Gastroesophageal sphincter (tissue), 4 donors: Measurements from ENCODE around the gene NCAPD2. TPM values are rescaled to one million over a fixed set of nuclear protein-coding genes. Genes with fewer than 3 reads are reported as not detected.
A peak's percentile ranks its signal among the peaks of the same experiment; 100 is the strongest.
"Not testable (repeated sequence)": the region's sequence is repeated elsewhere in the genome, so short reads cannot be mapped to it uniquely, and the experiment has no call there.

ENCODE experiments used
- ATAC-seq: fragments of 150-250 bp; one replicate; pipeline ENCODE4 v1.9.1; 2016; ENCODE audit warnings: mild to moderate bottlenecking, moderate library complexity
- H3K27ac ChIP-seq, 4 donors: fragments of 200-600 bp; sonication (generic) in 3 of 4; 1 replicate in 3 of 4; 2 replicates in 1 of 4; pipeline ENCODE4 v1.5.1; 2016 to 2019
- H3K27me3 ChIP-seq: fragments of 200-600 bp; sonication (generic); one replicate; pipeline ENCODE4 v1.5.1; 2019
- H3K36me3 ChIP-seq, 2 donors: fragments of 200-600 bp; sonication (generic); one replicate each; pipeline ENCODE4 v1.5.1; 2019; ENCODE audit warnings: control low read depth in 1 of 2
- H3K4me1 ChIP-seq, 3 donors: fragments of 200-600 bp; sonication (generic); 1 replicate in 2 of 3; 2 replicates in 1 of 3; pipeline ENCODE4 v1.5.1; 2016 to 2019; ENCODE audit warnings: control low read depth in 2 of 3
- H3K4me3 ChIP-seq, 2 donors: fragments of 200-600 bp; sonication (generic); one replicate each; pipeline ENCODE4 v1.5.1; 2019; ENCODE audit warnings: mild to moderate bottlenecking in 1 of 2, moderate library complexity in 1 of 2
- H3K9me3 ChIP-seq, 3 donors: fragments of 200-600 bp; sonication (generic); one replicate each; pipeline ENCODE4 v1.5.1; 2017 to 2019; ENCODE audit warnings: control low read depth in 2 of 3
- EP300 ChIP-seq: sonication (generic); formaldehyde crosslinking; IDR thresholded peaks from one replicate; pipeline ENCODE4 v1.6.1; 2017; ENCODE audit warnings: antibody characterized with exemption, mild to moderate bottlenecking
- POLR2A ChIP-seq, 2 donors: fragments of 450-650 bp; IDR thresholded peaks; one replicate each; pipeline ENCODE4 v1.6.1; 2017; ENCODE audit warnings: antibody characterized with exemption in 2 of 2, mild to moderate bottlenecking in 2 of 2, moderate library complexity in 1 of 2
- POLR2AphosphoS5 ChIP-seq: sonication (generic); formaldehyde crosslinking; IDR thresholded peaks from one replicate; pipeline ENCODE4 v1.6.1; 2017; ENCODE audit warnings: antibody characterized with exemption
- WGBS, 2 donors: methylation state at CpG; one replicate each; pipeline ENCODE4 v1.1.5; 2018; ENCODE audit warnings: low coverage in 1 of 2; 5-methylcytosine and 5-hydroxymethylcytosine counted together
- total RNA-seq, 4 donors: library from RNA; depleted of rRNA; stranded (reverse); fragments of >200 nt; gene quantifications; one replicate each; pipeline ENCODE4 v1.1.0, GENCODE V29; 2016
- TF ChIP-seq, protein P1 (sequence below), 4 experiments: fragments of 200-600 bp in 2 of 4; fragments of 450-650 bp in 2 of 4; sonication (generic) in 1 of 4; IDR thresholded peaks; one replicate each; pipeline ENCODE4 v1.5.1; 2017 to 2019; ENCODE audit warnings: antibody characterized with exemption in 4 of 4, mild to moderate bottlenecking in 2 of 4, moderate library complexity in 2 of 4

The NCAPD2 gene
- total RNA-seq, 4 donors from 2014 or later, result 21.2 to 28.0 (median 24.8) TPM

- ATAC-seq, result peak; percentile 40
- peaks cover 0 to 96% (median 59%) of the 10 kb centered on the region in 3 donors for H3K4me1 ChIP-seq
- WGBS, 2 donors, result 0 to 7% methylated on average over 3 to 4 of the region's 4 CpGs
- no peaks in the 10 kb centered on the region for H3K27me3 ChIP-seq
- peaks cover 0 to 34% of the 10 kb centered on the region in 2 donors for H3K36me3 ChIP-seq
- H3K27ac ChIP-seq, result peak overlapping the region; percentile 82 to 94 (median 92)
- peak overlapping the region in 1 of 2 donors; percentile 80 for H3K4me3 ChIP-seq
- TF ChIP-seq POLR2AphosphoS5 (peak; percentile 56), EP300 (no peak), POLR2A (IDR thresholded peaks at IDR 0.05) (no peak)
- TF ChIP-seq, protein P1, sequence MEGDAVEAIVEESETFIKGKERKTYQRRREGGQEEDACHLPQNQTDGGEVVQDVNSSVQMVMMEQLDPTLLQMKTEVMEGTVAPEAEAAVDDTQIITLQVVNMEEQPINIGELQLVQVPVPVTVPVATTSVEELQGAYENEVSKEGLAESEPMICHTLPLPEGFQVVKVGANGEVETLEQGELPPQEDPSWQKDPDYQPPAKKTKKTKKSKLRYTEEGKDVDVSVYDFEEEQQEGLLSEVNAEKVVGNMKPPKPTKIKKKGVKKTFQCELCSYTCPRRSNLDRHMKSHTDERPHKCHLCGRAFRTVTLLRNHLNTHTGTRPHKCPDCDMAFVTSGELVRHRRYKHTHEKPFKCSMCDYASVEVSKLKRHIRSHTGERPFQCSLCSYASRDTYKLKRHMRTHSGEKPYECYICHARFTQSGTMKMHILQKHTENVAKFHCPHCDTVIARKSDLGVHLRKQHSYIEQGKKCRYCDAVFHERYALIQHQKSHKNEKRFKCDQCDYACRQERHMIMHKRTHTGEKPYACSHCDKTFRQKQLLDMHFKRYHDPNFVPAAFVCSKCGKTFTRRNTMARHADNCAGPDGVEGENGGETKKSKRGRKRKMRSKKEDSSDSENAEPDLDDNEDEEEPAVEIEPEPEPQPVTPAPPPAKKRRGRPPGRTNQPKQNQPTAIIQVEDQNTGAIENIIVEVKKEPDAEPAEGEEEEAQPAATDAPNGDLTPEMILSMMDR (IDR thresholded peaks at IDR 0.05), result peak in 1 of 4 experiments; percentile 14
- H3K9me3 ChIP-seq, result no peaks in the 10 kb centered on the region
These were observed 58.2 kb downstream of the NCAPD2 start for GRCh38 chr12:6552140-6552551.

GRCh38 chr12:6553051-6553868 is 59.4 kb downstream of the NCAPD2 start:
- Histone ChIP-seq H3K9me3 (no peaks in the 10 kb centered on the region), H3K4me3 (peak overlapping the region in 1 of 2 donors; percentile 80), H3K36me3 (peaks cover 0 to 26% of the 10 kb centered on the region in 2 donors), H3K27me3 (no peaks in the 10 kb centered on the region), H3K4me1 (peaks cover 0 to 96% (median 58%) of the 10 kb centered on the region in 3 donors), H3K27ac (peak overlapping the region; percentile 82 to 94 (median 92))
- WGBS, 2 donors, result 15 to 16% methylated on average over 10 to 11 of the region's 15 CpGs
- peak in 1 of 2 donors; percentile 24 for TF ChIP-seq POLR2A (IDR thresholded peaks at IDR 0.05)
- no peak for TF ChIP-seq EP300
- TF ChIP-seq, protein P1 (IDR thresholded peaks at IDR 0.05), result no peak
- peak; percentile 82 for TF ChIP-seq POLR2AphosphoS5
- peak; percentile 51 for ATAC-seq

GRCh38 chr12:6554168-6555017 is 60.5 kb downstream of the NCAPD2 start:
- peak overlapping the region; percentile 82 to 94 (median 92) for H3K27ac ChIP-seq
- no peaks in the 10 kb centered on the region for H3K27me3 ChIP-seq
- peak; percentile 44 for ATAC-seq
- peak overlapping the region; percentile 56 to 80 for H3K4me3 ChIP-seq
- H3K4me1 ChIP-seq, result peaks cover 0 to 87% (median 52%) of the 10 kb centered on the region in 3 donors
- peaks cover 0 to 26% of the 10 kb centered on the region in 2 donors for H3K36me3 ChIP-seq
- WGBS, 2 donors, result 2 to 3% methylated on average over 18 to 21 of the region's 22 CpGs
- TF ChIP-seq, protein P1 (IDR thresholded peaks at IDR 0.05), result peak in 3 of 4 experiments; percentile 45 to 62 (median 45)
- TF ChIP-seq POLR2AphosphoS5 (peak; percentile 20), POLR2A (IDR thresholded peaks at IDR 0.05) (no peak), EP300 (no peak)
- H3K9me3 ChIP-seq, result no peaks in the 10 kb centered on the region

GRCh38 chr12:6555018-6555691 is 61.3 kb downstream of the NCAPD2 start:
- Histone ChIP-seq H3K4me3 (peak overlapping the region; percentile 56 to 80), H3K27ac (peak overlapping the region; percentile 82 to 94 (median 92)), H3K4me1 (peaks cover 0 to 79% (median 50%) of the 10 kb centered on the region in 3 donors), H3K36me3 (peaks cover 0 to 27% of the 10 kb centered on the region in 2 donors), H3K27me3 (no peaks in the 10 kb centered on the region), H3K9me3 (no peaks in the 10 kb centered on the region)
- no peak for TF ChIP-seq EP300
- no peak for TF ChIP-seq POLR2A (IDR thresholded peaks at IDR 0.05)
- TF ChIP-seq, protein P1 (IDR thresholded peaks at IDR 0.05), result no peak
- TF ChIP-seq POLR2AphosphoS5, result no peak
- no peak for ATAC-seq
- WGBS, 2 donors, result 0% methylated on average over 2 to 11 of the region's 61 CpGs

DNA sequence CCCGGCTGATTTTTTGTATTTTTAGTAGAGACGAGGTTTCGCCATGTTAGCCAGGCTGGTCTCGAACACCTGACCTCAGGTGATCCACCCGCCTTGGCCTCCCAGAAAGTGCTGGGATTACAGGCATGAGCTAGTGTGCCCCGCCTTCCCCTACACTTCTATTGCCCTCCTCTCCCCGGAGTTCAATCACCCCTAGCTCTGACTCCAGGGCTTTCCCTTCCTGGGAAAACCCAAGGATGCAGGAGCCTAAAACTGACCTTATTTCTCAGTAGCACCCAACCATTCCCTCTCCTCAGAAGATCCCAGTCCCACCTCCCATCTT is 62.6 kb downstream of the NCAPD2 start:
- not testable (repeated sequence) for H3K27me3 ChIP-seq, H3K9me3 ChIP-seq, ATAC-seq
- Histone ChIP-seq H3K27ac (peak overlapping the region; percentile 45 to 94 (median 92)), H3K4me1 (peaks cover 0 to 66% (median 37%) of the 10 kb centered on the region in 3 donors), H3K4me3 (peak overlapping the region in 1 of 2 donors; percentile 80), H3K36me3 (peaks cover 0 to 40% of the 10 kb centered on the region in 2 donors)
- 44 to 82% methylated on average over 1 to 2 of the region's 7 CpGs for WGBS, 2 donors
